ENCODE data around the gene IGF2BP3. TPM values are rescaled to one million over a fixed set of nuclear protein-coding genes. Genes with fewer than 3 reads are reported as not detected.

The IGF2BP3 gene
- total RNA-seq, 1 experiment from 2014 or later: 63.3 TPM

DNA sequence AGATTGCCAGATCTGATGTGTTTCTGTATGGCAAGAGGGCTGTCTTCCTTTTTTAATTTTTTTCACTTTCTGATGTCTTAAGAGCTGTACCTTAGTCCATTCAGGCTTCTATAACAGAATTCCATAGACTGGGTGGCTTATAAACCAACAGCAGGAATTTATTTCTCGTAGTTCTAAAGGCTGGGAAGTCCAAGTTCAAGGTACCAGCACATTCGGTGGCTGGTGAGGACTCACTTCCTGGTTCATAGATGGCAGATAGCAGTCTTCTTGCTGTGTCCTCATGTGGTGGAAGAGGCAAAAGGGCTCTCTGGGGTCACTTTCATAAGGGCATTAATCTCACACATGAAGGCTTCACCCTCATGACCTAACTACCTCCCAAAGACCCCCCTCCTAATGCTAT, 202.9 kb downstream of the IGF2BP3 start:
- no peak for DNase-seq (ENCODE audit: low read depth)

DNA sequence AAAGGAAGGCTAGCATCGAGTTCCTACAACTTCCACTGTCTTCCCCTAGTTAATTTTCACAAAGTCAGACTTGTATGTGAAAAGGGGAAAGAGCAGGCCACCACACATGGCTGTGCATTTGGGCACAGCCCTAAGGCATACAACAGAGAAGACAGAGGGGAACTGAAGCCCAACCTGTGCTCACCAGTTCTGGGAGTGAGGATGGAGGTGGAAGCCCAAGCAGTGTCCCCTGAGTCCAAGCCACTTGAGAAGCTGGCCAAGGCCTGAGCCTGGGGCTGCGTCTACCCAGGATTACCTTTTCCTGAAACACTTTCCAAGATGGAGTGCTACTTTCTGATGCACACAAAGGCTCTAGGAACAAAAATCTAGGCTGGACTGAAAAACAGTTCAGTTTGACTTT, 203.4 kb downstream of the IGF2BP3 start:
- DNase-seq (ENCODE audit: low read depth): no peak

GRCh38 chr7:23264916-23265458, 205.3 kb downstream of the IGF2BP3 start:
- no peak for DNase-seq (ENCODE audit: low read depth)

GRCh38 chr7:23261843-23262452, 208.3 kb downstream of the IGF2BP3 start:
- DNase-seq (ENCODE audit: low read depth): peak; percentile 67

- DNase-seq (ENCODE audit: low read depth): no peak
Observed at GRCh38 chr7:23260371-23260770, 209.9 kb downstream of the IGF2BP3 start.

Other genes starting within 250 kb of the IGF2BP3 start
- 135 and 206 TPM in 2 replicates for gene GPNMB, start 223.7 kb downstream of the IGF2BP3 start, total RNA-seq (2014; rRNA removed)
- gene MALSU1, start 171.2 kb downstream of the IGF2BP3 start, total RNA-seq (2014; rRNA removed): 72.8 and 76.8 TPM in 2 replicates
- gene TRA2A, start 61.5 kb upstream of the IGF2BP3 start, total RNA-seq (2014; rRNA removed): 26.7 and 33.0 TPM in 2 replicates
- gene CCDC126, start 126.9 kb upstream of the IGF2BP3 start, total RNA-seq (2014; rRNA removed): 8.1 and 12.6 TPM in 2 replicates
- 1.5 and 2.6 TPM in 2 replicates for gene FAM221A, start 209.7 kb upstream of the IGF2BP3 start, total RNA-seq (2014; rRNA removed)
- gene STK31, start 239.7 kb upstream of the IGF2BP3 start, total RNA-seq (2014; rRNA removed): not detected in 2 replicates

Measured in LHCN-M2 (cell line).